HPDE6-E6E7 (cell line): ENCODE results near the gene LGALS8.

Experiments used
- DNase-seq: peaks from one replicate; pipeline ENCODE4 v3.0.0; 2011; ENCODE audit warnings: missing footprints; ENCODE audit errors: extremely low spot score

LGALS8 gene

DNA sequence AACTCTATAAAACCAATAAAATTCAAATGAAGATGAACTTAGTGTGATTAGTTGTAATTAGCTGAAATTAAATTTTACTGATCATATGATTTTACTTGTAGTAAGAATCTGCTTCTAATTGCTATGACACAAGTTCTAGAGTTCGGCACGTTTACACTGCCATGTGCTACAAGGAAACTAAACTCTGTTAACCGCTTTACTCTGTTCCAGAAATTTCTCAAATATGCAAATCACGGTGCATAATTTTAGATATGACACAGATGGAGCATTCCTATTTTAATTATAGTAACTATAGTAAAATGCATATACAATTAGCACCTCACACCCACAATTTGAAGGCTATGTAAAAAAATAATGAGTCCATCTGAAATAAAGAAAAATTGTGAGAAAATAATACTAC is 65.7 kb downstream of the LGALS8 start:
- DNase-seq, result no peak

DNA sequence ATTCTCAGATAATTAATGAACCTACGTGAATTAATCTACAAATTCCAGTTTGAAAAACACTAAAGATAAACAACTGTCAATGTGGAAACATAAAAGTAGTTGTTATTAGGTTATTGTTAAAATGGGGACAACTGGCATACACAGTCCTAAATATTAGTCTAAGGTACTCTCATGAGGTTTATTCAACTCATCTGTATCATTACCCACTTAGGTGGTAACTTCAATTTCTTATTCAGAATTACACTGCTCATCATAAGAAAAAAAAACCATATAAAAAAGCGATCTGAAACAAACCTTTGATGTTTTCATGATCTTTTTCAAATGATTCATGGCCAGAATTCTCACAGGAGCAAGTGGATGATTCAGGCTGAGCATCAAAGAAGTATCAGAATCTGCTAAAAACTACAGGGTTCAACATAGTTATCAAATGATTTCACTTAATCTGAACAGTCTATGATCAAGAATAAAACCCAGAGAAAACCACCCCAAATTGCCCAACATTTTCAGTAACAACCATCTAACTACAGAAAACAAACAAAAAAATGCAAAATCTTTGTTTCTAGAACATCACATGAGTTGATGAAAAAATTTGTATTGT is 66.9 kb downstream of the LGALS8 start:
- no peak for DNase-seq

DNA sequence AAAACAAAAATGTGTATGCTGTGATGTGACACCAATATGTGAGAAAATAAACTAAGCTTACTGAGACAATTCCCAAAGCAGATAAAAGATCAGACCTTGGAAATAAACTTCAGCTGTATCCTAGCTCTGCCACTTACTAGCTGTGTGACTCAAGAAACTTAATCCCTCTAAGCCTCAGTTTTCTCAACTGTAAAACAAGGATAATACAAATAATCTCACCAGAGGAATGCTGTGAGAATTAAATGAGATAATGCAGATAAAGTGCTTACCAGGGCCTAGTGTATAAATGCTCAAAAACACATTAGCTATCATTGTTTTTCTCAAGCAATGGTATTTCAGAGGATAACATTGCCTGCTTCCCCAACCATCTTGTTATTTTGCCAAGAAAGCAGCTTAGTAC is 78.4 kb downstream of the LGALS8 start:
- no peak for DNase-seq
